Osteocyte (in vitro differentiated cells): ENCODE measurements around the gene ANP32A. TPM values are rescaled to one million over a fixed set of nuclear protein-coding genes. Genes with fewer than 3 reads are reported as not detected.

Experiments
- DNase-seq: peaks from one replicate; pipeline ENCODE4 v3.0.0; 2021; ENCODE audit warnings: mixed read lengths; ENCODE audit not compliant: unreplicated experiment; ENCODE audit errors: extremely low spot score
- H3K27ac Mint-ChIP-seq: one replicate; pipeline ENCODE4 v1.8.0; 2021; ENCODE audit warnings: mild to moderate bottlenecking, mixed read lengths; ENCODE audit not compliant: unreplicated experiment
- H3K27me3 Mint-ChIP-seq: one replicate; pipeline ENCODE4 v1.8.0; 2021; ENCODE audit warnings: mixed read lengths; ENCODE audit not compliant: unreplicated experiment
- H3K36me3 Mint-ChIP-seq: one replicate; pipeline ENCODE4 v1.8.0; 2021; ENCODE audit warnings: mixed read lengths; ENCODE audit not compliant: unreplicated experiment
- H3K4me1 Mint-ChIP-seq: one replicate; pipeline ENCODE4 v1.8.0; 2021; ENCODE audit warnings: mixed read lengths; ENCODE audit not compliant: unreplicated experiment
- H3K4me3 Mint-ChIP-seq: one replicate; pipeline ENCODE4 v1.8.0; 2021; ENCODE audit warnings: mild to moderate bottlenecking, moderate library complexity, mixed read lengths; ENCODE audit not compliant: unreplicated experiment
- H3K9me3 Mint-ChIP-seq: one replicate; pipeline ENCODE4 v1.8.0; 2021; ENCODE audit warnings: mixed read lengths; ENCODE audit not compliant: unreplicated experiment
- CTCF ChIP-seq: fragments of 200-600 bp; sonication (generic); IDR thresholded peaks from 2 replicates; pipeline ENCODE4 v1.5.0; 2021; ENCODE audit warnings: antibody characterized with exemption, mild to moderate bottlenecking, moderate library complexity
- total RNA-seq: library from RNA; stranded (reverse); gene quantifications from 2 replicates; pipeline ENCODE4 v1.2.1, GENCODE V29; 2021

The ANP32A gene
- total RNA-seq, 1 donor from 2014 or later, result 155 TPM

- peaks cover 3% of the 10 kb centered on the region for H3K4me1 Mint-ChIP-seq
- TF ChIP-seq CTCF, result no peak
- DNase-seq, result no peak
- no peaks in the 10 kb centered on the region for H3K9me3 Mint-ChIP-seq
- H3K36me3 Mint-ChIP-seq, result no peaks in the 10 kb centered on the region
- no peak overlapping the region for H3K4me3 Mint-ChIP-seq
- no peak overlapping the region for H3K27ac Mint-ChIP-seq
- H3K27me3 Mint-ChIP-seq, result peaks cover 67% of the 10 kb centered on the region
Measured at GRCh38 chr15:68842958-68843357, 22.3 kb upstream of the ANP32A start.

- Mint-ChIP-seq H3K9me3 (peaks cover 13% of the 10 kb centered on the region), H3K4me1 (no peaks in the 10 kb centered on the region), H3K27ac (no peak overlapping the region), H3K27me3 (peaks cover 41% of the 10 kb centered on the region), H3K36me3 (peaks cover 3% of the 10 kb centered on the region), H3K4me3 (no peak overlapping the region)
- no peak for TF ChIP-seq CTCF
- DNase-seq, result no peak
Measured at GRCh38 chr15:68834346-68834745, 13.7 kb upstream of the ANP32A start.

- H3K4me3 Mint-ChIP-seq, result no peak overlapping the region
- no peak overlapping the region for H3K27ac Mint-ChIP-seq
- no peak for DNase-seq
- TF ChIP-seq CTCF, result no peak
- H3K36me3 Mint-ChIP-seq, result peaks cover 3% of the 10 kb centered on the region
- peaks cover 13% of the 10 kb centered on the region for H3K9me3 Mint-ChIP-seq
- no peaks in the 10 kb centered on the region for H3K4me1 Mint-ChIP-seq
- peaks cover 40% of the 10 kb centered on the region for H3K27me3 Mint-ChIP-seq
Measured at GRCh38 chr15:68833700-68834331, 13.1 kb upstream of the ANP32A start.

- Mint-ChIP-seq H3K36me3 (no peaks in the 10 kb centered on the region), H3K27me3 (peaks cover 33% of the 10 kb centered on the region), H3K4me3 (no peak overlapping the region), H3K27ac (no peak overlapping the region), H3K4me1 (no peaks in the 10 kb centered on the region), H3K9me3 (peaks cover 2% of the 10 kb centered on the region)
- DNase-seq, result no peak
- no peak for TF ChIP-seq CTCF
Measured at GRCh38 chr15:68830141-68830785, 9.6 kb upstream of the ANP32A start.

GRCh38 chr15:68829068-68829467, 8.4 kb upstream of the ANP32A start:
- H3K4me3 Mint-ChIP-seq, result no peak overlapping the region
- peak; percentile 42 for TF ChIP-seq CTCF
- H3K4me1 Mint-ChIP-seq, result no peaks in the 10 kb centered on the region
- H3K27ac Mint-ChIP-seq, result no peak overlapping the region
- H3K9me3 Mint-ChIP-seq, result no peaks in the 10 kb centered on the region
- H3K36me3 Mint-ChIP-seq, result no peaks in the 10 kb centered on the region
- no peak for DNase-seq
- H3K27me3 Mint-ChIP-seq, result peaks cover 30% of the 10 kb centered on the region
